Activated B cell treated with CpG ODN at 0.5 μM for 24 hours (primary cell): ENCODE data around the gene EPN2. TPM values are rescaled to one million over a fixed set of nuclear protein-coding genes. Genes with fewer than 3 reads are reported as not detected.
A peak's percentile ranks its signal among the peaks of the same experiment; 100 is the strongest.

ENCODE experiments used
- ATAC-seq: fragments of 200-7000 bp; cut with Tn5 transposase; one replicate; pipeline ENCODE4 v1.10.0; 2021; ENCODE audit warnings: low read depth, mild to moderate bottlenecking, moderate library complexity
- CTCF ChIA-PET: fragments of 350-600 bp; sonication (Branson Sonifier 250); formaldehyde crosslinking; loops from one replicate; lab custom pipeline; 2021; ENCODE audit warnings: antibody characterized with exemption; lab: Charles Lee
- POLR2A ChIA-PET: fragments of 350-600 bp; sonication (Branson Sonifier 250); formaldehyde crosslinking; loops from one replicate; lab custom pipeline; 2021; ENCODE audit warnings: antibody characterized with exemption; lab: Charles Lee
- DNase-seq: peaks from one replicate; pipeline ENCODE4 v3.0.0; 2022
- H3K27ac Mint-ChIP-seq: one replicate; pipeline ENCODE4 v1.8.0; 2020; ENCODE audit warnings: mixed read lengths
- H3K27me3 Mint-ChIP-seq: one replicate; pipeline ENCODE4 v1.8.0; 2021; ENCODE audit warnings: mixed read lengths
- H3K36me3 Mint-ChIP-seq: one replicate; pipeline ENCODE4 v1.8.0; 2021; ENCODE audit warnings: low read depth, mixed read lengths
- H3K4me1 Mint-ChIP-seq: one replicate; pipeline ENCODE4 v1.8.0; 2021; ENCODE audit warnings: mixed read lengths
- H3K4me3 Mint-ChIP-seq: one replicate; pipeline ENCODE4 v1.8.0; 2020; ENCODE audit warnings: mild to moderate bottlenecking, mixed read lengths
- H3K9me3 Mint-ChIP-seq: one replicate; pipeline ENCODE4 v1.8.0; 2020; ENCODE audit warnings: mixed read lengths
- intact Hi-C: fragments of 100-400 bp; cut with micrococcal nuclease; formaldehyde crosslinking; loops from one replicate; pipeline ENCODE4 v1.15.1; 2024
- total RNA-seq: library from RNA; stranded (reverse); gene quantifications from 2 replicates; pipeline ENCODE4 v1.2.3, GENCODE V29; 2022
- TF ChIP-seq, protein P1 (sequence below): fragments of 200-600 bp; IDR thresholded peaks from one replicate; pipeline ENCODE4 v1.8.0; 2022; ENCODE audit warnings: antibody characterized with exemption, mild to moderate bottlenecking

The EPN2 gene
- total RNA-seq, 1 donor from 2014 or later: 16.6 TPM

DNA sequence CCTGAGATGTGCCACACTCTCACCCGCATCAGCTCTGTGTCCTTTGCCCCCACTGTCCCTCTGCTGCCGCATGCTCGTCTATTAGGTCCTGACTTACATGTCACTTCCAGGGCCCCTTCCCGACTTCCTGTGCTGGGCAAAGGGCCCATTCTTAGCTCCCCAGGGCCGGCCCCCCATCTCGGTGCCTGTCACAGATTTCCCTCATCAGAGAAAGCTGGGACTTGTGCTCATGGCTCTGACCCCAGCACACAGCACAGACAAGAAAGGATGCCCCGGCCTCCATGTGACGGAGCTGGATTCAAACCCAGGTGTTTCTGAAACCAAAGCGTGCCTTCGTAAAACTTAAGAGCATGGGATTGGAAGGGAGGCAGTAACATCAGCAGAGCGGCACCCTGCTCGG lies 135.3 kb downstream of the EPN2 start:
- Mint-ChIP-seq H3K9me3 (no peaks in the 10 kb centered on the region), H3K27me3 (no peaks in the 10 kb centered on the region), H3K27ac (no peak overlapping the region), H3K36me3 (peaks cover 3% of the 10 kb centered on the region), H3K4me1 (peaks cover 67% of the 10 kb centered on the region), H3K4me3 (no peak overlapping the region)
- TF ChIP-seq, protein P1, sequence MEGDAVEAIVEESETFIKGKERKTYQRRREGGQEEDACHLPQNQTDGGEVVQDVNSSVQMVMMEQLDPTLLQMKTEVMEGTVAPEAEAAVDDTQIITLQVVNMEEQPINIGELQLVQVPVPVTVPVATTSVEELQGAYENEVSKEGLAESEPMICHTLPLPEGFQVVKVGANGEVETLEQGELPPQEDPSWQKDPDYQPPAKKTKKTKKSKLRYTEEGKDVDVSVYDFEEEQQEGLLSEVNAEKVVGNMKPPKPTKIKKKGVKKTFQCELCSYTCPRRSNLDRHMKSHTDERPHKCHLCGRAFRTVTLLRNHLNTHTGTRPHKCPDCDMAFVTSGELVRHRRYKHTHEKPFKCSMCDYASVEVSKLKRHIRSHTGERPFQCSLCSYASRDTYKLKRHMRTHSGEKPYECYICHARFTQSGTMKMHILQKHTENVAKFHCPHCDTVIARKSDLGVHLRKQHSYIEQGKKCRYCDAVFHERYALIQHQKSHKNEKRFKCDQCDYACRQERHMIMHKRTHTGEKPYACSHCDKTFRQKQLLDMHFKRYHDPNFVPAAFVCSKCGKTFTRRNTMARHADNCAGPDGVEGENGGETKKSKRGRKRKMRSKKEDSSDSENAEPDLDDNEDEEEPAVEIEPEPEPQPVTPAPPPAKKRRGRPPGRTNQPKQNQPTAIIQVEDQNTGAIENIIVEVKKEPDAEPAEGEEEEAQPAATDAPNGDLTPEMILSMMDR: no peak
- CTCF ChIA-PET: interaction anchor here (0.7 kb wide), 1 partner anchor 10 kb away, joined by 3 read pairs; the partner anchor contains the start of gene B9D1
- ATAC-seq (no peak), DNase-seq (no peak)
- intact Hi-C loops: loop anchor here (10.0 kb wide), 1 partner anchor 1912 kb away; the partner anchor contains the start of gene MAP2K3
- POLR2A ChIA-PET: no interaction called here

DNA sequence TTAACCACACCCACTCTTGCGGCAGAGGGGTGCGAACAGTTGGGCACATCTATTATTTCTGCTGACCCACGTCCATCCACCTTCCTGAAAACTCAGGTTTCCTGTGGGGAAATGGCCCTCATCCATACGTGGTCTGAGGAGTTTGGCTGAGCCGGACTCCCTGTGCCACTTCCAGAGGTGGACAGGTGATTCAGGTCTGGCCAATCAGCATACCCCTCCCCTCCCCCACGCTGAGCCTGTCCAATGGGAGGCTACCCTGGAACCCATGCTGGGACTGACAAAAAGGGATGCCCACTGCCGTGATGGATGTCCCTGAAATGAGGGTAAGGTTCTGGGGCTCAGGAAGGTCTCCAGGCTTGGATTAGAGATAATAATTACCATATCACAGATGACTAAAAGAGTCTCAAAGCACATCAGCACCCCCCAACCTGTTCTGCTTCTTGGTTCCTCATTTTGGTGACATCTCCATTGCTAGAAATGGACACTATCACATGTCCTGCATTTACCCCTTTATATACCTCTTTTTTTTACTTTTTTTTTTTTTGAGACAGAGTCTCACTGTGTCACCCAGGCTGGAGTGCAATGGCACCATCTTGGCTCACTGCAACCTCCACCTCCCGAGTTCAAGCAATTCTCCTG lies 135.8 kb downstream of the EPN2 start:
- no peak for ATAC-seq

DNA sequence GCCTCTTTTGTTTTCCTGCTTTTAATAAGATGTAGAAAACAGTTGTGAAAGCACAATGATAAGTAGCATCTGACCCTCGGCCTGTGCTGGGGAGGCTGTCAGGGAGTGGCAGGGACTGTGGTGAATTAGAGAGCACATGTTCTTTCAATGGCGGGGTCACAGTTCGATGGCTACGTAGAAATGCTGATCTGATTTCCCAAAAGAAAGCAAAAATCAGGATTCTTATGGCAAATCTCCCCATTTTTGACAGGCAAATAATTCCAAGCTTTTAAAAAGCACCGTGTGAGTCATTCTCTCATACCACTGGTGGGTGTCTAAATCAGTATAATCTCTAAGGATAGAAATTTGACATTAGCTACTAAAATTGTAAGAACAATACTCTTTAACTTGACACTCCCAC lies 137.0 kb downstream of the EPN2 start:
- Mint-ChIP-seq H3K27me3 (no peaks in the 10 kb centered on the region), H3K4me1 (peaks cover 66% of the 10 kb centered on the region), H3K36me3 (peaks cover 11% of the 10 kb centered on the region), H3K4me3 (no peak overlapping the region), H3K9me3 (no peaks in the 10 kb centered on the region), H3K27ac (no peak overlapping the region)
- ATAC-seq: no peak
- TF ChIP-seq, protein P1: no peak
- DNase-seq: no peak
- ChIA-PET CTCF (interaction anchor here (0.9 to 2.7 kb wide), 3 partner anchors 11 to 392 kb away, joined by 3 to 13 read pairs (median 5); partner anchors contain the start of gene B9D1), POLR2A (no interaction called here)
- intact Hi-C loops: loop anchor here (10.0 kb wide), 1 partner anchor 1911 kb away; the partner anchor contains the start of gene MAP2K3

More for the DNA sequence above, 135.8 kb downstream of the EPN2 start:
- no peak for DNase-seq
- CTCF ChIA-PET: interaction anchor here (2.7 kb wide), 1 partner anchor 10 kb away, joined by 13 read pairs; the partner anchor contains the start of gene B9D1
- intact Hi-C loops: loop anchor here (10.0 kb wide), 1 partner anchor 1912 kb away; the partner anchor contains the start of gene MAP2K3
- Mint-ChIP-seq H3K36me3 (peaks cover 8% of the 10 kb centered on the region), H3K4me3 (no peak overlapping the region), H3K27ac (no peak overlapping the region), H3K27me3 (no peaks in the 10 kb centered on the region), H3K4me1 (peaks cover 69% of the 10 kb centered on the region), H3K9me3 (no peaks in the 10 kb centered on the region)
- POLR2A ChIA-PET: no interaction called here
- TF ChIP-seq, protein P1: no peak

DNA sequence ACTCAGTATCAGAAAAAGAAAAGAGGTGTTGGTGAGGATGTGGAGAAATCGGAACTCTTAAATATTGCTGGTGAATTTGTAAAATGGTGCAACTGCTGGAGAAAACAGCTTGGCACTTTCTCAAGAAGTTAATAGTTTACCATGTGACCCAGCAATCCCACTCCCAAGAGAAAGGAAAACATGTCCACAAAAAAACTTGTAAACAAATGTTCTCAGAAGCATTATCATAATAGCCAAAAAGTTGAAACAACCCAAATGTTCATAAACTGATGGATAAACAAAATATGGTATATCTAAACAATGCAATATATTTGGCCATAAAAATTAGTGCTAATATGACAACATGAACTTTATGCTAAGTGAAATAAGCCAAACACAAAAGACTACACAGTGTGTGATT lies 138.6 kb downstream of the EPN2 start:
- DNase-seq (no peak), ATAC-seq (no peak)
- H3K4me1 Mint-ChIP-seq: peaks cover 52% of the 10 kb centered on the region
- POLR2A ChIA-PET: no interaction called here
- peak overlapping the region; percentile 19 for H3K4me3 Mint-ChIP-seq
- CTCF ChIA-PET: interaction anchor here (1.3 to 2.7 kb wide), 2 partner anchors 13 to 37 kb away, joined by 3 to 13 read pairs; partner anchors contain the start of gene B9D1
- TF ChIP-seq, protein P1: no peak
- H3K36me3 Mint-ChIP-seq: peaks cover 25% of the 10 kb centered on the region
- H3K27me3 Mint-ChIP-seq: no peaks in the 10 kb centered on the region
- intact Hi-C loops: loop anchor here (2.0 to 10.0 kb wide), 7 partner anchors 68 to 1909 kb away; partner anchors contain the start of genes ALDH3A2 and MAP2K3
- H3K9me3 Mint-ChIP-seq: no peaks in the 10 kb centered on the region
- no peak overlapping the region for H3K27ac Mint-ChIP-seq

DNA sequence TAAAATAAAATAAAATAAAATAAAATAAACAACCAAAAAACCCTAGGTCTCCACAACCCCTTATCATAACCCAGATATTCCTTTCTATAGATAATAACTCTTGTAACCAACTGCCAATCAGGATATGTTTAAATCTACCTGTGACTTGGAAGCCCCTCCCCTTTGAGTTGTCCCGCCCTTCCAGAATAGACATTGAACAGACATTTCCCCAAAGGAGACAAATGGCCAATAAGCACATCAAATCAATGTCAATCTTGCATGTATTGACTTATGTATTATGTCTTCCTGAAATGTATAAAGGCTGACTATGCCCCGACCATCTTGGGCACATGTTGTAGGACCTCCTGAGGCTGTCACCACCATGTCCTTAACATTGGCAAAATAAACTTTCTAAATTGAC lies 139.6 kb downstream of the EPN2 start:
- no peaks in the 10 kb centered on the region for H3K9me3 Mint-ChIP-seq
- H3K27me3 Mint-ChIP-seq: no peaks in the 10 kb centered on the region

More for the DNA sequence above, 139.6 kb downstream of the EPN2 start:
- peak overlapping the region; percentile 99 for H3K27ac Mint-ChIP-seq
- ATAC-seq (no peak), DNase-seq (no peak)
- POLR2A ChIA-PET: interaction anchor here (1.3 to 2.2 kb wide), 3 partner anchors 12 to 70 kb away, joined by 4 to 38 read pairs (median 9); partner anchors contain the start of gene B9D1
- intact Hi-C loops: loop anchor here (1.0 to 10.0 kb wide), 8 partner anchors 70 to 1908 kb away; partner anchors contain the start of genes ALDH3A2 and MAP2K3
- peak overlapping the region; percentile 100 for H3K4me3 Mint-ChIP-seq
- CTCF ChIA-PET: interaction anchor here (1.8 to 2.9 kb wide), 2 partner anchors 14 to 70 kb away, joined by 8 to 50 read pairs; partner anchors contain the start of gene B9D1
- peaks cover 41% of the 10 kb centered on the region for H3K4me1 Mint-ChIP-seq
- H3K36me3 Mint-ChIP-seq: peaks cover 35% of the 10 kb centered on the region
- TF ChIP-seq, protein P1: no peak
